H9 (cell line): ENCODE measurements around the gene ANGPTL7. TPM values are rescaled to one million over a fixed set of nuclear protein-coding genes. Genes with fewer than 3 reads are reported as not detected.

Source experiments
- DNase-seq: peaks from one replicate; pipeline ENCODE4 v3.0.0-alpha.2; 2017
- H2AFZ ChIP-seq: one replicate; pipeline ENCODE4 v1.6.1; 2013; ENCODE audit warnings: mild to moderate bottlenecking, low read length, control low read depth, moderate library complexity
- H2AK5ac ChIP-seq: 2 replicates; pipeline ENCODE4 v1.6.1; 2013; ENCODE audit warnings: low read length, control low read depth, mixed read lengths; ENCODE audit not compliant: insufficient read length
- H2BK120ac ChIP-seq: one replicate; pipeline ENCODE4 v1.6.1; 2013; ENCODE audit warnings: low read depth, mild to moderate bottlenecking, low read length, control low read depth, inconsistent platforms; ENCODE audit not compliant: poor library complexity, severe bottlenecking
- H2BK12ac ChIP-seq: 2 replicates; pipeline ENCODE4 v1.6.1; 2013; ENCODE audit warnings: low read length, control low read depth, mixed read lengths, low read depth; ENCODE audit not compliant: insufficient read length
- H2BK15ac ChIP-seq: 2 replicates; pipeline ENCODE4 v1.6.1; 2013; ENCODE audit warnings: low read depth, low read length, control low read depth
- H2BK20ac ChIP-seq: one replicate; pipeline ENCODE4 v1.6.1; 2013; ENCODE audit warnings: low read depth, mild to moderate bottlenecking, low read length, control low read depth, inconsistent platforms; ENCODE audit not compliant: poor library complexity, severe bottlenecking
- H2BK5ac ChIP-seq: 2 replicates; pipeline ENCODE4 v1.6.1; 2013; ENCODE audit warnings: low read length, control low read depth, mixed read lengths; ENCODE audit not compliant: insufficient read length
- H3K14ac ChIP-seq: 2 replicates; pipeline ENCODE4 v1.6.1; 2013; ENCODE audit warnings: low read length, control low read depth; ENCODE audit not compliant: insufficient read depth
- H3K18ac ChIP-seq: 2 replicates; pipeline ENCODE4 v1.6.1; 2013; ENCODE audit warnings: low read depth, mild to moderate bottlenecking, mixed read lengths, low read length, control low read depth; ENCODE audit not compliant: insufficient read length
- H3K23ac ChIP-seq: 2 replicates; pipeline ENCODE4 v1.6.1; 2013; ENCODE audit warnings: low read length, control low read depth, mixed read lengths, low read depth; ENCODE audit not compliant: insufficient read length
- H3K23me2 ChIP-seq: 2 replicates; pipeline ENCODE4 v1.6.1; 2013; ENCODE audit warnings: low read depth, mild to moderate bottlenecking, mixed read lengths, low read length, control low read depth; ENCODE audit not compliant: insufficient read length, poor library complexity, severe bottlenecking
- H3K27ac ChIP-seq: 2 replicates; pipeline ENCODE4 v1.5.1; 2013; ENCODE audit warnings: low read length, control low read depth, mixed read lengths, low read depth; ENCODE audit not compliant: insufficient read length
- H3K27me3 ChIP-seq: 2 replicates; pipeline ENCODE4 v1.6.1; 2013; ENCODE audit warnings: low read length, control low read depth, inconsistent platforms; ENCODE audit not compliant: insufficient read depth
- H3K4ac ChIP-seq: 2 replicates; pipeline ENCODE4 v1.6.1; 2013; ENCODE audit warnings: low read depth, mild to moderate bottlenecking, control low read depth, inconsistent platforms, low read length, moderate library complexity
- H3K4me1 ChIP-seq: 2 replicates; pipeline ENCODE4 v1.6.1; 2013; ENCODE audit warnings: low read length, control low read depth, inconsistent platforms; ENCODE audit not compliant: insufficient read depth
- H3K4me2 ChIP-seq: 2 replicates; pipeline ENCODE4 v1.6.1; 2013; ENCODE audit warnings: low read length, control low read depth, mixed read lengths; ENCODE audit not compliant: insufficient read length, insufficient read depth
- H3K56ac ChIP-seq: 2 replicates; pipeline ENCODE4 v1.6.1; 2013; ENCODE audit warnings: low read depth, mild to moderate bottlenecking, mixed read lengths, low read length, control low read depth; ENCODE audit not compliant: insufficient read length
- H3K79me1 ChIP-seq: 2 replicates; pipeline ENCODE4 v1.6.1; 2013; ENCODE audit warnings: low read depth, mild to moderate bottlenecking, moderate library complexity, low read length, control low read depth, inconsistent platforms; ENCODE audit not compliant: insufficient read depth, poor library complexity, severe bottlenecking
- H3K79me2 ChIP-seq: 2 replicates; pipeline ENCODE4 v1.6.1; 2013; ENCODE audit warnings: low read length, control low read depth, inconsistent platforms; ENCODE audit not compliant: insufficient read depth
- H3K9ac ChIP-seq: 2 replicates; pipeline ENCODE4 v1.6.1; 2013; ENCODE audit warnings: low read length, control low read depth, mixed read lengths; ENCODE audit not compliant: insufficient read length; ENCODE audit errors: extremely low read depth
- H3K9me3 ChIP-seq: one replicate; pipeline ENCODE4 v1.6.1; 2013; ENCODE audit warnings: low read depth, low read length, inconsistent platforms; ENCODE audit not compliant: control insufficient read depth
- H3T11ph ChIP-seq: one replicate; pipeline ENCODE4 v1.6.1; 2013; ENCODE audit warnings: mild to moderate bottlenecking, low read length, control low read depth, inconsistent platforms
- H4K20me1 ChIP-seq: one replicate; pipeline ENCODE4 v1.6.1; 2013; ENCODE audit not compliant: control insufficient read depth, insufficient read length, insufficient read depth
- H4K5ac ChIP-seq: 2 replicates; pipeline ENCODE4 v1.6.1; 2013; ENCODE audit warnings: low read depth, mild to moderate bottlenecking, mixed read lengths, low read length, control low read depth; ENCODE audit not compliant: insufficient read length
- H4K8ac ChIP-seq: replicated peaks from 2 replicates; pipeline ENCODE4 v1.6.1; 2013; ENCODE audit warnings: low read length, control low read depth, mixed read lengths, low read depth; ENCODE audit not compliant: insufficient read length
- H4K91ac ChIP-seq: 2 replicates; pipeline ENCODE4 v1.6.1; 2013; ENCODE audit warnings: low read depth, mild to moderate bottlenecking, moderate library complexity, mixed read lengths, low read length, control low read depth; ENCODE audit not compliant: insufficient read length
- H3K27ac Mint-ChIP-seq, 3 experiments: 2 replicates in 2 of 3; 3 replicates in 1 of 3; pipeline ENCODE4 v1.8.0; 2020 to 2021; ENCODE audit warnings: mixed read lengths in 3 of 3, mild to moderate bottlenecking in 1 of 3, moderate library complexity in 1 of 3
- H3K27me3 Mint-ChIP-seq: 2 replicates; pipeline ENCODE4 v1.8.0; 2021; ENCODE audit warnings: low read depth, mild to moderate bottlenecking, moderate library complexity, mixed read lengths
- H3K36me3 Mint-ChIP-seq, 3 experiments: 2 replicates in 2 of 3; 3 replicates in 1 of 3; pipeline ENCODE4 v1.8.0; 2020 to 2021; ENCODE audit warnings: low read depth in 3 of 3, mixed read lengths in 3 of 3; ENCODE audit not compliant: insufficient read depth in 1 of 3
- H3K4me1 Mint-ChIP-seq, 2 experiments: 2 replicates each; pipeline ENCODE4 v1.8.0; 2020; ENCODE audit warnings: mixed read lengths in 2 of 2
- H3K4me3 Mint-ChIP-seq, 2 experiments: 2 replicates in 1 of 2; 3 replicates in 1 of 2; pipeline ENCODE4 v1.8.0; 2020 to 2021; ENCODE audit warnings: mild to moderate bottlenecking in 2 of 2, mixed read lengths in 2 of 2, moderate library complexity in 1 of 2
- H3K9me3 Mint-ChIP-seq, 2 experiments: 2 replicates in 1 of 2; 3 replicates in 1 of 2; pipeline ENCODE4 v1.8.0; 2020; ENCODE audit warnings: mild to moderate bottlenecking in 2 of 2, mixed read lengths in 2 of 2, moderate library complexity in 1 of 2
- WGBS: extraction: QIAGEN DNeasy Blood & Tissue Kit; methylation state at CpG from one replicate; pipeline ENCODE4 v1.1.7; 2013; ENCODE audit warnings: missing lambda C conversion rate, low lambda C conversion rate, mixed read lengths; ENCODE audit not compliant: insufficient read length; ENCODE audit errors: extremely low coverage; 5-methylcytosine and 5-hydroxymethylcytosine counted together
- total RNA-seq: library from RNA; stranded (reverse); gene quantifications from 2 replicates; pipeline ENCODE4 v1.2.1, GENCODE V29; 2021
- TF ChIP-seq, protein P1 (sequence below): fragments of 200-600 bp; sonication (generic); conservative IDR thresholded peaks from 3 replicates; pipeline ENCODE4 v1.8.0; 2021; ENCODE audit warnings: antibody characterized with exemption, mild to moderate bottlenecking

Gene ANGPTL7
- total RNA-seq, 1 experiment from 2014 or later = not detected

DNA sequence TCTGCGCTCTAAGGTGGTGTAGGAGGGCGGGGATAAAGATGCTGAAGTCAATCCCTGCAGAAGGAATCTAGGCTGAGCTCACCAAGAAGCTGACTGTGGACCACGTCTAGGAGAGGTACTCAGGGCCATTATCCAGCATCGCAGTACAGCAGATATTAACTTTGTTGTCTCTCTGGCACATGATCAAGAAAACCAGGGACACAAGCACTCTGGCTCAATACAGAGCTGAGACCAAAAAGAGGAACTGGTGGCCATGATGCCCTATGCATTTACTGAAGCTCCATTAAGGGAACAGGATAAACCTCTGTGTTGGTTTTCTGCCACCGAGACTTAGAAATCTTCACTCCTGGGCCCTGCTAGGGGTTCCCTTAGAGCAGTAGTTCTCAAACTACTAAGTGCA lies 38.0 kb upstream of the ANGPTL7 start:
- H3K27ac Mint-ChIP-seq = no peak overlapping the region
- Histone ChIP-seq H3K27ac (no peak overlapping the region), H3K79me2 (no peaks in the 10 kb centered on the region), H3K18ac (no peak overlapping the region), H3K4me1 (0 out of 2 replicates have a peak, but pooled peaks cover 3% of the 10 kb centered on the region), H2AK5ac (no peak overlapping the region), H2BK15ac (no peak overlapping the region), H2AFZ (no peak overlapping the region), H2BK5ac (no peak overlapping the region), H3K27me3 (no peaks in the 10 kb centered on the region), H3K4me2 (no peak overlapping the region), H4K20me1 (no peaks in the 10 kb centered on the region), H3T11ph (no peak overlapping the region), H2BK20ac (no peak overlapping the region), H2BK12ac (no peak overlapping the region), H3K23me2 (no peaks in the 10 kb centered on the region), H4K8ac (no peak overlapping the region), H3K4ac (no peak overlapping the region), H4K91ac (no peak overlapping the region), H2BK120ac (no peak overlapping the region), H4K5ac (no peak overlapping the region), H3K9me3 (no peaks in the 10 kb centered on the region), H3K14ac (no peak overlapping the region), H3K79me1 (no peaks in the 10 kb centered on the region), H3K23ac (no peak overlapping the region), H3K56ac (no peak overlapping the region), H3K9ac (no peak overlapping the region)
- H3K36me3 Mint-ChIP-seq = peaks cover 16 to 61% (median 37%) of the 10 kb centered on the region in 3 experiments; a peak in 6 of 7 replicates
- no peaks in the 10 kb centered on the region for H3K9me3 Mint-ChIP-seq
- WGBS = no CpG with 5 or more reads among the region's 5 CpGs
- peaks cover 11 to 14% of the 10 kb centered on the region in 2 experiments for H3K4me1 Mint-ChIP-seq
- no peak for DNase-seq
- H3K4me3 Mint-ChIP-seq = no peak overlapping the region
- no peaks in the 10 kb centered on the region for H3K27me3 Mint-ChIP-seq
- TF ChIP-seq, protein P1, sequence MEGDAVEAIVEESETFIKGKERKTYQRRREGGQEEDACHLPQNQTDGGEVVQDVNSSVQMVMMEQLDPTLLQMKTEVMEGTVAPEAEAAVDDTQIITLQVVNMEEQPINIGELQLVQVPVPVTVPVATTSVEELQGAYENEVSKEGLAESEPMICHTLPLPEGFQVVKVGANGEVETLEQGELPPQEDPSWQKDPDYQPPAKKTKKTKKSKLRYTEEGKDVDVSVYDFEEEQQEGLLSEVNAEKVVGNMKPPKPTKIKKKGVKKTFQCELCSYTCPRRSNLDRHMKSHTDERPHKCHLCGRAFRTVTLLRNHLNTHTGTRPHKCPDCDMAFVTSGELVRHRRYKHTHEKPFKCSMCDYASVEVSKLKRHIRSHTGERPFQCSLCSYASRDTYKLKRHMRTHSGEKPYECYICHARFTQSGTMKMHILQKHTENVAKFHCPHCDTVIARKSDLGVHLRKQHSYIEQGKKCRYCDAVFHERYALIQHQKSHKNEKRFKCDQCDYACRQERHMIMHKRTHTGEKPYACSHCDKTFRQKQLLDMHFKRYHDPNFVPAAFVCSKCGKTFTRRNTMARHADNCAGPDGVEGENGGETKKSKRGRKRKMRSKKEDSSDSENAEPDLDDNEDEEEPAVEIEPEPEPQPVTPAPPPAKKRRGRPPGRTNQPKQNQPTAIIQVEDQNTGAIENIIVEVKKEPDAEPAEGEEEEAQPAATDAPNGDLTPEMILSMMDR = no peak
